Caco-2 (cell line): ENCODE measurements around the gene KSR2. TPM values are rescaled to one million over a fixed set of nuclear protein-coding genes. Genes with fewer than 3 reads are reported as not detected.

Source experiments
- BruUV-seq: library from RNA; stranded (reverse); fragments of 400-500 nt; replicated peaks from 2 replicates; lab custom pipeline; 2021; lab: Mats Ljungman, UMichigan
- CTCF ChIA-PET: fragments of 300-600 bp; sonication (Branson Sonifier 250); formaldehyde crosslinking; loops from one replicate; lab custom pipeline; 2022; ENCODE audit warnings: antibody characterized with exemption; lab: Charles Lee
- POLR2A ChIA-PET: fragments of 300-600 bp; sonication (Branson Sonifier 250); formaldehyde crosslinking; loops from one replicate; lab custom pipeline; 2022; ENCODE audit warnings: antibody characterized with exemption; lab: Charles Lee
- DNase-seq, 2 experiments: peaks; one replicate each; pipeline versions ENCODE4 v3.0.0 to v3.0.0-alpha.2; 2020 to 2022
- H3K27me3 ChIP-seq: replicated peaks from 2 replicates; pipeline ENCODE4 v1.6.0; 2011; ENCODE audit warnings: low read length; ENCODE audit not compliant: control insufficient read depth, insufficient read depth
- H3K36me3 ChIP-seq: 2 replicates; pipeline ENCODE4 v1.5.1; 2011; ENCODE audit warnings: low read length; ENCODE audit not compliant: control insufficient read depth, insufficient read depth
- H3K4me1 ChIP-seq: fragments of 250-450 bp; sonication (Bioruptor Pico); 2 replicates; pipeline ENCODE4 v1.5.1; 2020; ENCODE audit warnings: mild to moderate bottlenecking
- H3K4me3 ChIP-seq: 2 replicates; pipeline ENCODE4 v1.5.1; 2011; ENCODE audit warnings: low read depth, mild to moderate bottlenecking, control low read depth, low read length
- H3K9me3 ChIP-seq: fragments of 250-450 bp; sonication (Bioruptor Pico); 2 replicates; pipeline ENCODE4 v1.5.1; 2020; ENCODE audit warnings: mild to moderate bottlenecking, moderate library complexity
- H3K27ac Mint-ChIP-seq: one replicate; pipeline ENCODE4 v1.8.0; 2022; ENCODE audit warnings: mixed read lengths; ENCODE audit not compliant: unreplicated experiment
- H3K27me3 Mint-ChIP-seq: one replicate; pipeline ENCODE4 v1.8.0; 2022; ENCODE audit warnings: mixed read lengths; ENCODE audit not compliant: insufficient read depth, unreplicated experiment
- H3K36me3 Mint-ChIP-seq: one replicate; pipeline ENCODE4 v1.8.0; 2022; ENCODE audit warnings: mild to moderate bottlenecking, mixed read lengths; ENCODE audit not compliant: insufficient read depth, unreplicated experiment
- H3K4me1 Mint-ChIP-seq: one replicate; pipeline ENCODE4 v1.8.0; 2022; ENCODE audit warnings: low read depth, mixed read lengths; ENCODE audit not compliant: unreplicated experiment
- H3K4me3 Mint-ChIP-seq: one replicate; pipeline ENCODE4 v1.8.0; 2022; ENCODE audit warnings: mild to moderate bottlenecking, moderate library complexity, mixed read lengths; ENCODE audit not compliant: unreplicated experiment
- H3K9me3 Mint-ChIP-seq: one replicate; pipeline ENCODE4 v1.8.0; 2022; ENCODE audit warnings: mixed read lengths; ENCODE audit not compliant: unreplicated experiment
- intact Hi-C: fragments of 100-400 bp; cut with micrococcal nuclease; formaldehyde crosslinking; loops from one replicate; pipeline ENCODE4 v1.10.0; 2022; ENCODE audit not compliant: unreplicated experiment
- total RNA-seq: library from RNA; stranded (reverse); gene quantifications from 2 replicates; pipeline ENCODE4 v1.2.3, GENCODE V29; 2022
- TF ChIP-seq, protein P1 (sequence below), 2 experiments: fragments of 200-600 bp in 1 of 2; IDR thresholded peaks; 1 replicate in 1 of 2; 2 replicates in 1 of 2; pipeline versions ENCODE4 v1.5.1 to v1.8.0; 2011 to 2022; ENCODE audit warnings: antibody characterized with exemption in 1 of 2, control low read depth in 1 of 2, inconsistent platforms in 1 of 2, low read depth in 1 of 2, low read length in 1 of 2, mild to moderate bottlenecking in 1 of 2, moderate library complexity in 1 of 2; ENCODE audit not compliant: insufficient read depth in 1 of 2, severe bottlenecking in 1 of 2, unreplicated experiment in 1 of 2

Gene KSR2
- total RNA-seq, 1 experiment from 2014 or later: 0.66 TPM

DNA sequence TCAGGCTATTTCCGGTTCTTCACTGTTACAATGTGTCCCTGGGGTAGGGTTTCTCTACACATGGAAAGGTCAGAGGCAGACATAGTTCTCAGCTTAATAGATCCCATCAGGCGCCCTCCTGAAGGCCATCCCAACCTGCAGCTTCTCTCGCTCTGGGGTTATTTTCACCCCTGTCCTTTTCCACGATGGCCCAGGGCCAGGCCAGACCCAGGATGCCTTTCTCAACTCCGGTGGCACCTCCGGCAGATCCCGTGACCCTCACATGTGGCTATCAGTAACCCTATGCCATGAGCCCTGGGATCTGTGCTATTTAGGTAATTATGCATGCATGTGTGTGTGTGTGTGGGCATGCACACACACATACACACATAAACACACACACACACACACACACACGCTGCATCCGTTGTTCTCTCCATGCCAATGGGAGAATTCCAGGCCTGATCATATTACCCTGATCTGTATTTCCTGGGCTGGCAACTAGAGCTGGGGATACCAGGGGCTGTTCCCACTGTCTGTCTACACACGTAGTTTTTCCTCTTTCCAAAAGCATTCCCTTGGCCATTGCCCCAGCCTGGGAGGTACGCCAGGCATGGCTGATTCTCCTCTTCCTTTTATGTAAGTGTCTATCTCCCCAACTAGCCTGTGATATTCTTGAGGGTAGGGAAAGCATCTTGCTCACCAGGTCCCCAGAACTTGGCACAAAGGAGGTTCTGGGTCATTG, 556.2 kb downstream of the KSR2 start:
- no peaks in the 10 kb centered on the region for H3K9me3 ChIP-seq
- TF ChIP-seq, protein P1, sequence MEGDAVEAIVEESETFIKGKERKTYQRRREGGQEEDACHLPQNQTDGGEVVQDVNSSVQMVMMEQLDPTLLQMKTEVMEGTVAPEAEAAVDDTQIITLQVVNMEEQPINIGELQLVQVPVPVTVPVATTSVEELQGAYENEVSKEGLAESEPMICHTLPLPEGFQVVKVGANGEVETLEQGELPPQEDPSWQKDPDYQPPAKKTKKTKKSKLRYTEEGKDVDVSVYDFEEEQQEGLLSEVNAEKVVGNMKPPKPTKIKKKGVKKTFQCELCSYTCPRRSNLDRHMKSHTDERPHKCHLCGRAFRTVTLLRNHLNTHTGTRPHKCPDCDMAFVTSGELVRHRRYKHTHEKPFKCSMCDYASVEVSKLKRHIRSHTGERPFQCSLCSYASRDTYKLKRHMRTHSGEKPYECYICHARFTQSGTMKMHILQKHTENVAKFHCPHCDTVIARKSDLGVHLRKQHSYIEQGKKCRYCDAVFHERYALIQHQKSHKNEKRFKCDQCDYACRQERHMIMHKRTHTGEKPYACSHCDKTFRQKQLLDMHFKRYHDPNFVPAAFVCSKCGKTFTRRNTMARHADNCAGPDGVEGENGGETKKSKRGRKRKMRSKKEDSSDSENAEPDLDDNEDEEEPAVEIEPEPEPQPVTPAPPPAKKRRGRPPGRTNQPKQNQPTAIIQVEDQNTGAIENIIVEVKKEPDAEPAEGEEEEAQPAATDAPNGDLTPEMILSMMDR (IDR thresholded peaks at IDR 0.05; ENCODE audit: insufficient read depth in 1 of 2, low read depth in 1 of 2, low read length in 1 of 2, severe bottlenecking in 1 of 2, unreplicated experiment in 1 of 2): no peak
- no TSS peak for BruUV-seq
- H3K27me3 ChIP-seq: no peaks in the 10 kb centered on the region; the same call in 1 of the 2 replicates
- no peaks in the 10 kb centered on the region for H3K9me3 Mint-ChIP-seq
- CTCF ChIA-PET: no interaction called here
- intact Hi-C loops: no loop called here
- H3K4me1 Mint-ChIP-seq: no peaks in the 10 kb centered on the region
- no peak overlapping the region for H3K27ac Mint-ChIP-seq
- H3K4me3 Mint-ChIP-seq: no peak overlapping the region
- H3K27me3 Mint-ChIP-seq: peaks cover 8% of the 10 kb centered on the region
- DNase-seq: no peak
- H3K36me3 Mint-ChIP-seq: no peaks in the 10 kb centered on the region
- H3K4me3 ChIP-seq: no peak overlapping the region
- POLR2A ChIA-PET: no interaction called here
- H3K36me3 ChIP-seq: no peaks in the 10 kb centered on the region
- H3K4me1 ChIP-seq: no peaks in the 10 kb centered on the region

DNA sequence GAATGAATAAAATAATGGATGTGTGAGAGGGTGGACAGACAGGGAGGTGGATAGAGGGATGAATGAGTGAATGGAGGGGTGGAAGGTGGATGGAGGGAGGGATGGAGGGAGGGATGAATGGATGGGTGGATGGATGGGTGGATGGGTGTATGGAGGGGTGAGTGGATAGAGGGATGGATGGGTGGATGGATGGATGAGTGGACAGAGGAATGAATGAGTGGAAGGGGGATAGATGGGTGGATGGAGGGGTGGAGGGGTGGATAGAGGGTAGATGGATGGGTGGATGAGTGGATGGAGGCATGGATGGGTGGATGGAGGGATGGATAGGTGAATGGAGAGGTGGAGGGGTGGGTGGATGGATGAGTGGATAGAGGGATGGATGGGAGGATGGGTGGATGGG, 559.5 kb downstream of the KSR2 start:
- H3K36me3 ChIP-seq: no peaks in the 10 kb centered on the region
- BruUV-seq: no TSS peak
- Mint-ChIP-seq H3K36me3 (no peaks in the 10 kb centered on the region), H3K9me3 (no peaks in the 10 kb centered on the region), H3K27me3 (peaks cover 15% of the 10 kb centered on the region), H3K4me1 (no peaks in the 10 kb centered on the region), H3K4me3 (no peak overlapping the region), H3K27ac (no peak overlapping the region)
- no peaks in the 10 kb centered on the region for H3K9me3 ChIP-seq
- ChIA-PET CTCF (no interaction called here), POLR2A (no interaction called here)
- TF ChIP-seq, protein P1 (IDR thresholded peaks at IDR 0.05; ENCODE audit: insufficient read depth in 1 of 2, low read depth in 1 of 2, low read length in 1 of 2, severe bottlenecking in 1 of 2, unreplicated experiment in 1 of 2): no peak
- no peaks in the 10 kb centered on the region; the same call in 1 of the 2 replicates for H3K27me3 ChIP-seq
- DNase-seq: no peak
- no peaks in the 10 kb centered on the region for H3K4me1 ChIP-seq
- no peak overlapping the region for H3K4me3 ChIP-seq
- intact Hi-C loops: no loop called here

DNA sequence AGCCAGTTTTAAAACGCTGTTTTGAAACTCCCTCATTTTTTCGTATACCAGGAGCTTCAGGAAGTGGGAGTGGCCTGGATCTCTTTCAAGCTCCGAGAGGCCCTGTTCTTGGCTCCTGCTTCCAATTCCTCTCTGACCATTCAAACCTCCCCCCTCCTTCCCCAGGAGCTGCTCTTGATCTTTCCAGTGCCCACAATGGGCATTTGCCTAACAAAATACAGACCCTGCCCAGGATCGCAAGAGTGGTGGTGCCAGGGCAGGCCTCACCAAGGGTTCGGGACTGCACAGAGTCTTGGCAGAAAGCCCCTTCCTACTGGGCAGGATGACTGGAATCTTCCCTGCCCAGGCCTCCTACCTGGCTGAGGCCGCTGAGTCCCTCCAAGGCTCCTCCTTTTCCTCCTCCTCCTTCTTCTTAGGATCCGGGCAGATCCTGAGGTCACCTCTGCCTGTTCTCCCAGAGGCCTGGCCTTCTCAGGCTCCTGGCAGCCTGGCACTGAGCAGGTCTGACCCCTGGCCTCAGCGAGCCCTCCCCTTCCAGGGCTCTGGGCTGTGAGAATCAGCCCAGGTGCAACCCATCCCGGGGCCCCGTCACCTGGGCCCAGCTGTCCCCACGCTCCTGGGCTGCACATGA, 560.5 kb downstream of the KSR2 start:
- POLR2A ChIA-PET: no interaction called here
- Histone ChIP-seq H3K27me3 (no peaks in the 10 kb centered on the region; the same call in 1 of the 2 replicates), H3K9me3 (no peaks in the 10 kb centered on the region), H3K4me3 (no peak overlapping the region), H3K36me3 (no peaks in the 10 kb centered on the region), H3K4me1 (no peaks in the 10 kb centered on the region)
- intact Hi-C loops: no loop called here
- DNase-seq: no peak
- TF ChIP-seq, protein P1 (IDR thresholded peaks at IDR 0.05; ENCODE audit: insufficient read depth in 1 of 2, low read depth in 1 of 2, low read length in 1 of 2, severe bottlenecking in 1 of 2, unreplicated experiment in 1 of 2): no peak
- CTCF ChIA-PET: no interaction called here
- no TSS peak for BruUV-seq
- H3K36me3 Mint-ChIP-seq: no peaks in the 10 kb centered on the region
- no peaks in the 10 kb centered on the region for H3K4me1 Mint-ChIP-seq
- peaks cover 11% of the 10 kb centered on the region for H3K27me3 Mint-ChIP-seq
- no peak overlapping the region for H3K27ac Mint-ChIP-seq
- no peaks in the 10 kb centered on the region for H3K9me3 Mint-ChIP-seq
- H3K4me3 Mint-ChIP-seq: no peak overlapping the region
